Measurements from ENCODE around the gene GSTP1. TPM values are rescaled to one million over a fixed set of nuclear protein-coding genes. Genes with fewer than 3 reads are reported as not detected.

Gene GSTP1
- polyA plus RNA-seq, 1 of the 3 experiments (the other 2 are of a cell fraction): 745 TPM

- H3K27me3 ChIP-seq (ENCODE audit: insufficient read depth): no peaks in the 10 kb centered on the region
- H3K4me2 ChIP-seq: peak overlapping the region; percentile 95
- peak overlapping the region in 1 of 2 experiments; percentile 61; a peak in 2 of 4 replicates for H3K27ac ChIP-seq (ENCODE audit: low read depth in 2 of 2, low read length in 1 of 2)
- POLR2A ChIA-PET: interaction anchor here (1.1 to 1.9 kb wide), 2 partner anchors 23 to 45 kb away, joined by 3 to 9 read pairs; partner anchors contain the start of gene NUDT8
- H2AFZ ChIP-seq (ENCODE audit: low read depth): no peak overlapping the region
- DNase-seq: peak; percentile 53
- H3K9me3 ChIP-seq: no peaks in the 10 kb centered on the region
- no peaks in the 10 kb centered on the region for H3K9me2 ChIP-seq
- H3K79me2 ChIP-seq (ENCODE audit: insufficient read depth): peaks cover 27% of the 10 kb centered on the region
- TF ChIP-seq, protein P1, sequence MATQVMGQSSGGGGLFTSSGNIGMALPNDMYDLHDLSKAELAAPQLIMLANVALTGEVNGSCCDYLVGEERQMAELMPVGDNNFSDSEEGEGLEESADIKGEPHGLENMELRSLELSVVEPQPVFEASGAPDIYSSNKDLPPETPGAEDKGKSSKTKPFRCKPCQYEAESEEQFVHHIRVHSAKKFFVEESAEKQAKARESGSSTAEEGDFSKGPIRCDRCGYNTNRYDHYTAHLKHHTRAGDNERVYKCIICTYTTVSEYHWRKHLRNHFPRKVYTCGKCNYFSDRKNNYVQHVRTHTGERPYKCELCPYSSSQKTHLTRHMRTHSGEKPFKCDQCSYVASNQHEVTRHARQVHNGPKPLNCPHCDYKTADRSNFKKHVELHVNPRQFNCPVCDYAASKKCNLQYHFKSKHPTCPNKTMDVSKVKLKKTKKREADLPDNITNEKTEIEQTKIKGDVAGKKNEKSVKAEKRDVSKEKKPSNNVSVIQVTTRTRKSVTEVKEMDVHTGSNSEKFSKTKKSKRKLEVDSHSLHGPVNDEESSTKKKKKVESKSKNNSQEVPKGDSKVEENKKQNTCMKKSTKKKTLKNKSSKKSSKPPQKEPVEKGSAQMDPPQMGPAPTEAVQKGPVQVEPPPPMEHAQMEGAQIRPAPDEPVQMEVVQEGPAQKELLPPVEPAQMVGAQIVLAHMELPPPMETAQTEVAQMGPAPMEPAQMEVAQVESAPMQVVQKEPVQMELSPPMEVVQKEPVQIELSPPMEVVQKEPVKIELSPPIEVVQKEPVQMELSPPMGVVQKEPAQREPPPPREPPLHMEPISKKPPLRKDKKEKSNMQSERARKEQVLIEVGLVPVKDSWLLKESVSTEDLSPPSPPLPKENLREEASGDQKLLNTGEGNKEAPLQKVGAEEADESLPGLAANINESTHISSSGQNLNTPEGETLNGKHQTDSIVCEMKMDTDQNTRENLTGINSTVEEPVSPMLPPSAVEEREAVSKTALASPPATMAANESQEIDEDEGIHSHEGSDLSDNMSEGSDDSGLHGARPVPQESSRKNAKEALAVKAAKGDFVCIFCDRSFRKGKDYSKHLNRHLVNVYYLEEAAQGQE (IDR thresholded peaks at IDR 0.05; ENCODE audit: low read depth, low read length): no peak
- TF ChIP-seq EZH2phosphoT487 (IDR thresholded peaks at IDR 0.05; ENCODE audit: borderline replicate concordance, low read depth) (no peak), NFIC (IDR thresholded peaks at IDR 0.05; ENCODE audit: borderline replicate concordance) (no peak), FOXM1 (IDR thresholded peaks at IDR 0.05; ENCODE audit: low read depth) (no peak), RXRA (IDR thresholded peaks at IDR 0.05; ENCODE audit: borderline replicate concordance, low read depth) (no peak), SMC3 (IDR thresholded peaks at IDR 0.05; ENCODE audit: low read depth, low read length) (no peak), JUND (IDR thresholded peaks at IDR 0.05) (no peak), CHD2 (IDR thresholded peaks at IDR 0.05; ENCODE audit: low read length, partially characterized antibody) (no peak), TAF1 (IDR thresholded peaks at IDR 0.05; ENCODE audit: borderline replicate concordance, low read depth, low read length) (no peak), NRF1 (IDR thresholded peaks at IDR 0.05; ENCODE audit: low read depth, low read length) (no peak), RCOR1 (IDR thresholded peaks at IDR 0.05; ENCODE audit: low read length) (no peak), GABPA (IDR thresholded peaks at IDR 0.05; ENCODE audit: low read depth) (no peak), ZBTB33 (IDR thresholded peaks at IDR 0.05; ENCODE audit: borderline replicate concordance, low read depth) (no peak), MXI1 (IDR thresholded peaks at IDR 0.05; ENCODE audit: low read depth, low read length) (no peak), RAD21 (IDR thresholded peaks at IDR 0.05; ENCODE audit: low read length) (no peak), SIN3A (IDR thresholded peaks at IDR 0.05; ENCODE audit: borderline replicate concordance, low read depth, low read length) (no peak)
- TF ChIP-seq, protein P2, sequence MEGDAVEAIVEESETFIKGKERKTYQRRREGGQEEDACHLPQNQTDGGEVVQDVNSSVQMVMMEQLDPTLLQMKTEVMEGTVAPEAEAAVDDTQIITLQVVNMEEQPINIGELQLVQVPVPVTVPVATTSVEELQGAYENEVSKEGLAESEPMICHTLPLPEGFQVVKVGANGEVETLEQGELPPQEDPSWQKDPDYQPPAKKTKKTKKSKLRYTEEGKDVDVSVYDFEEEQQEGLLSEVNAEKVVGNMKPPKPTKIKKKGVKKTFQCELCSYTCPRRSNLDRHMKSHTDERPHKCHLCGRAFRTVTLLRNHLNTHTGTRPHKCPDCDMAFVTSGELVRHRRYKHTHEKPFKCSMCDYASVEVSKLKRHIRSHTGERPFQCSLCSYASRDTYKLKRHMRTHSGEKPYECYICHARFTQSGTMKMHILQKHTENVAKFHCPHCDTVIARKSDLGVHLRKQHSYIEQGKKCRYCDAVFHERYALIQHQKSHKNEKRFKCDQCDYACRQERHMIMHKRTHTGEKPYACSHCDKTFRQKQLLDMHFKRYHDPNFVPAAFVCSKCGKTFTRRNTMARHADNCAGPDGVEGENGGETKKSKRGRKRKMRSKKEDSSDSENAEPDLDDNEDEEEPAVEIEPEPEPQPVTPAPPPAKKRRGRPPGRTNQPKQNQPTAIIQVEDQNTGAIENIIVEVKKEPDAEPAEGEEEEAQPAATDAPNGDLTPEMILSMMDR (IDR thresholded peaks at IDR 0.05): no peak
- TF ChIP-seq, protein P3, sequence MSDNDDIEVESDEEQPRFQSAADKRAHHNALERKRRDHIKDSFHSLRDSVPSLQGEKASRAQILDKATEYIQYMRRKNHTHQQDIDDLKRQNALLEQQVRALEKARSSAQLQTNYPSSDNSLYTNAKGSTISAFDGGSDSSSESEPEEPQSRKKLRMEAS (IDR thresholded peaks at IDR 0.05; ENCODE audit: low read depth): no peak
- TF ChIP-seq, protein P4, sequence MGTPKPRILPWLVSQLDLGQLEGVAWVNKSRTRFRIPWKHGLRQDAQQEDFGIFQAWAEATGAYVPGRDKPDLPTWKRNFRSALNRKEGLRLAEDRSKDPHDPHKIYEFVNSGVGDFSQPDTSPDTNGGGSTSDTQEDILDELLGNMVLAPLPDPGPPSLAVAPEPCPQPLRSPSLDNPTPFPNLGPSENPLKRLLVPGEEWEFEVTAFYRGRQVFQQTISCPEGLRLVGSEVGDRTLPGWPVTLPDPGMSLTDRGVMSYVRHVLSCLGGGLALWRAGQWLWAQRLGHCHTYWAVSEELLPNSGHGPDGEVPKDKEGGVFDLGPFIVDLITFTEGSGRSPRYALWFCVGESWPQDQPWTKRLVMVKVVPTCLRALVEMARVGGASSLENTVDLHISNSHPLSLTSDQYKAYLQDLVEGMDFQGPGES (IDR thresholded peaks at IDR 0.05; ENCODE audit: low read depth, low read length): no peak
- peaks cover 16% of the 10 kb centered on the region for H3F3A ChIP-seq (replicated peaks; ENCODE audit: insufficient read depth)
- WGBS (ENCODE audit: low lambda C conversion rate): 98% methylated on average over 15 of the region's 21 CpGs
- peaks cover 13 to 24% of the 10 kb centered on the region in 2 experiments for H3K36me3 ChIP-seq (replicated peaks in 1 of 2; ENCODE audit: control insufficient read depth in 1 of 2, insufficient read depth in 2 of 2, low read length in 1 of 2)
- peak overlapping the region; percentile 68 to 77 for H3K4me3 ChIP-seq (ENCODE audit: low read depth in 2 of 2, low read length in 1 of 2)
- CTCF ChIA-PET: interaction anchor here (1.1 to 5.8 kb wide), 4 partner anchors 10 to 44 kb away, joined by 7 to 43 read pairs (median 20); partner anchors contain the start of gene NUDT8
- peaks cover 20% of the 10 kb centered on the region for H4K20me1 ChIP-seq (ENCODE audit: insufficient read depth)
- peak overlapping the region; percentile 98 for H3K9ac ChIP-seq
- peaks cover 10 to 14% of the 10 kb centered on the region in 2 experiments; a peak in 3 of 4 replicates for H3K4me1 ChIP-seq (ENCODE audit: control insufficient read depth in 1 of 2, insufficient read depth in 2 of 2, low read depth in 1 of 2, low read length in 1 of 2)
Observed at GRCh38 chr11:67584881-67585873, 1.6 kb downstream of the GSTP1 start.
